Erythroblast (primary cell): ENCODE results near the gene CPLANE2.

Experiments used
- GATA1 ChIP-seq: IDR thresholded peaks from 2 replicates; pipeline ENCODE4 v1.6.1; 2011; ENCODE audit warnings: low read depth, mild to moderate bottlenecking, control low read depth, low read length, moderate library complexity
- POLR2A ChIP-seq: IDR thresholded peaks from 2 replicates; pipeline ENCODE4 v1.6.1; 2011; ENCODE audit warnings: mild to moderate bottlenecking, low read length

DNA sequence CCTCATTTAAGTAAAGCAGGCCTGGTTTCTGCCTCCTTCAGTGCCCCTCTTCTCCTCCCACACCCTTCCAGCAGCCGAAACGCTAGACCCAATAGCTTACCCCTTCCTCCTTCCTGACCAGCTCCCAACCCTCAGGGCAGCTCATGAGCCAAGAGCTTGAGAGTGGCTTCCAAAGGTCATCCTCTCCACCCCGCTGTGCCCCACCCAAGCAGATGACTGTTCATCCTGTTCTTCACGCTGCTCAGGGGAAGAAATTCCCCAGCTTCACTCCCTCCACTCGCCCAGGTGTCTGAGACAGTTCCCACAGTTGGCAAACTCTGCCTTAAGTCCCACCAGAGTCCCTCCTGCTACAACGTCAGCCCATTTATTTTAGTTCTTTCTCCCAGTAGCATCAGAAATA lies 48.0 kb downstream of the CPLANE2 start:
- TF ChIP-seq POLR2A (no peak), GATA1 (no peak)
